GM20431 (cell line): ENCODE measurements around the gene C16orf78.

Experiments used
- in situ Hi-C: fragments of 300-500 bp; cut with MseI, MboI; formaldehyde crosslinking; loops from one replicate; pipeline ENCODE4 v1.15.0; 2020; ENCODE audit warnings: low sequenced_read_pairs; ENCODE audit not compliant: unreplicated experiment

The C16orf78 gene

GRCh38 chr16:49377196-49377755 lies 3.7 kb downstream of the C16orf78 start:
- in situ Hi-C loops: no loop called here

GRCh38 chr16:49378238-49378637 lies 4.6 kb downstream of the C16orf78 start:
- in situ Hi-C loops: no loop called here

- in situ Hi-C loops: no loop called here
These were observed 5.2 kb downstream of the C16orf78 start for GRCh38 chr16:49378816-49379215.

- in situ Hi-C loops: no loop called here
These were observed 9.3 kb downstream of the C16orf78 start for GRCh38 chr16:49382916-49383315.

- in situ Hi-C loops: no loop called here
These were observed 21.4 kb downstream of the C16orf78 start for GRCh38 chr16:49395021-49395420.

- in situ Hi-C loops: no loop called here
These were observed 22.7 kb downstream of the C16orf78 start for GRCh38 chr16:49396206-49396720.

- in situ Hi-C loops: no loop called here
These were observed 25.2 kb downstream of the C16orf78 start for GRCh38 chr16:49398761-49399160.

- in situ Hi-C loops: no loop called here
These were observed 26.2 kb downstream of the C16orf78 start for GRCh38 chr16:49399594-49400364.

- in situ Hi-C loops: no loop called here
These were observed 27.0 kb downstream of the C16orf78 start for GRCh38 chr16:49400611-49401010.

- in situ Hi-C loops: no loop called here
These were observed 31.5 kb downstream of the C16orf78 start for GRCh38 chr16:49405123-49405522.

GRCh38 chr16:49405530-49405929 lies 31.9 kb downstream of the C16orf78 start:
- in situ Hi-C loops: no loop called here

GRCh38 chr16:49407873-49408550 lies 34.4 kb downstream of the C16orf78 start:
- in situ Hi-C loops: no loop called here

- in situ Hi-C loops: no loop called here
These were observed 35.5 kb downstream of the C16orf78 start for GRCh38 chr16:49409121-49409520.

GRCh38 chr16:49410226-49410625 lies 36.6 kb downstream of the C16orf78 start:
- in situ Hi-C loops: loop anchor here (10.0 kb wide), 1 partner anchor 185 kb away; no protein-coding TSS in a partner anchor

GRCh38 chr16:49411121-49411970 lies 37.7 kb downstream of the C16orf78 start:
- in situ Hi-C loops: loop anchor here (10.0 kb wide), 1 partner anchor 183 kb away; no protein-coding TSS in a partner anchor

- in situ Hi-C loops: loop anchor here (10.0 kb wide), 1 partner anchor 180 kb away; no protein-coding TSS in a partner anchor
These were observed 41.1 kb downstream of the C16orf78 start for GRCh38 chr16:49414671-49415070.

- in situ Hi-C loops: loop anchor here (10.0 kb wide), 1 partner anchor 180 kb away; no protein-coding TSS in a partner anchor
These were observed 41.5 kb downstream of the C16orf78 start for GRCh38 chr16:49415083-49415482.

GRCh38 chr16:49416001-49416675 lies 42.5 kb downstream of the C16orf78 start:
- in situ Hi-C loops: loop anchor here (10.0 kb wide), 1 partner anchor 179 kb away; no protein-coding TSS in a partner anchor

GRCh38 chr16:49417354-49417753 lies 43.8 kb downstream of the C16orf78 start:
- in situ Hi-C loops: loop anchor here (10.0 kb wide), 1 partner anchor 177 kb away; no protein-coding TSS in a partner anchor
